Measurements from ENCODE around the gene CTIF.

CTIF gene

DNA sequence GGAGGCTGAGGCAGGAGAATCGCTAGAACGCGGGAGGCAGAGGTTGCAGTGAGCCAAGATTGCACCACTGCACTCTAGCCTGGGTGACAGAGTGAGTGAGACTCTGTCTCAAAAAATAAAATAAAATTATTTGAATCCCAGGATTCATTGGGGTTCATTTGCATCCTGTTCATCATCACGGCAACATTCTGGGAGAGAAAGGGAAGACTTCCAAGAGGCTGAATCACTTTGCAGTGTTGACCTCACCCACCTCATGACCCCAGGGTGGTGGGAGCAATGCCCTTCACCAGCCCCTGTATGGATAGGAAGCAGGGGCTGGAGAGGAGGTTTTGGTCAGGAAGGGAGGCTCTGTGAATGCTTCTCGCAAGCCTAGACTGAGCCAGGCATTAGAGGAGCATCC lies 195.6 kb downstream of the CTIF start:
- DNase-seq (ENCODE audit: low read depth): no peak

DNA sequence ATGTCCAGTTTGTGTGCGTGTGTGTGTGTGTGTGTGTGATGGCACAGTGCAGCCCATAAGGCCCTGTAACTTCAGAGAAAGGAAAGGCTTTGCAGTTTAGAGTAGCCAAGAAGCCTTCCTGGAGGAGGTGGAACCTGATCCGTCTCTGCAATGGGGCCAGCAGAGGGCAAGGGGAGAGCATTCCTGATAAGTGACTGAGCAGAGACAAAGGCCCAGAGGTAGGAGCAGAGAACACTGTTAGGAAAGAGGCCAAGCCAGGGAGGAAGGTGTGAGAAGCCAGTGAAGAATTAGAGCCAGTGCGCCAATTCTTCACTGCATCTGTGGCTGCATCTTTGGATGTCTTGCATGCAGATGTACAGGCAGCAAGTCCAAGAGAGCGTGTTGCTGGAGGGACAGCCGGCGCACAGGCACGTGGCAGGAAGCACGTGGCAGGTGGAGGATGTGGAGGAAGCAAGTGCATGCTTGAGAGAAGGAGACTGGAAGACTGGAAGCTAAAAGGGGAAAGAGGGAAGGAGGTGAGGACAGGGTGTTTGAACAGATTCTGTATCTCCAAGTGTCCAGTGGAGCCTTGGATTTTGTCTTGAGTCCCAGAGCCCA lies 196.3 kb downstream of the CTIF start:
- no peak for DNase-seq (ENCODE audit: low read depth)

DNA sequence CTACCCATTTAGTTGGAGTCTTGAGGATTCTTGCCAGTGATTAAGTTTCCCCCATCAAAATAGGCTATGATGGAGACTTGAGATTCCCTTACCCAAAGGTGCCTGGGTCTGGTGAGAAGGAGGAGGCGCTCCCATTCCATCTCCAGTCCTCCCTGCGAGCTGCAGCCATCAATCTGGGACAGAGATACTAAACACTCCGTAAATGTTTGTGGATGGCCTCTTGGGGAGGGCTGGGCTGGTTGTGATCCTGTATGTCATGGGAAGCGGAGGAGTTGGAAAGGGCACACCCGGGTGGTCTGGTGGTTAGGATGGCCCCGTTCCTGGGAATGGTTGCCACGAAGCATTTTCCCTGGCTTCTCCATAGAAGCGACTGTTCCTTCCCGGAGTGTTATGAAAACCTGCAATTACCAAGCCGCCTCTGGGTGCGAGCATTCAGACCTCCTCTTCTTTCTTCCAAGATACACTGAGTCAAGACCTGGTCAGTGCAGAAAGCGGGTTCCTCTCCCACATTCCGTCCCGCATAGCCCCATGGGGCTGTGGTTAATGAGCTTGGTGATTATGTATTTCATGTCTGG lies 196.9 kb downstream of the CTIF start:
- DNase-seq (ENCODE audit: low read depth): no peak

DNA sequence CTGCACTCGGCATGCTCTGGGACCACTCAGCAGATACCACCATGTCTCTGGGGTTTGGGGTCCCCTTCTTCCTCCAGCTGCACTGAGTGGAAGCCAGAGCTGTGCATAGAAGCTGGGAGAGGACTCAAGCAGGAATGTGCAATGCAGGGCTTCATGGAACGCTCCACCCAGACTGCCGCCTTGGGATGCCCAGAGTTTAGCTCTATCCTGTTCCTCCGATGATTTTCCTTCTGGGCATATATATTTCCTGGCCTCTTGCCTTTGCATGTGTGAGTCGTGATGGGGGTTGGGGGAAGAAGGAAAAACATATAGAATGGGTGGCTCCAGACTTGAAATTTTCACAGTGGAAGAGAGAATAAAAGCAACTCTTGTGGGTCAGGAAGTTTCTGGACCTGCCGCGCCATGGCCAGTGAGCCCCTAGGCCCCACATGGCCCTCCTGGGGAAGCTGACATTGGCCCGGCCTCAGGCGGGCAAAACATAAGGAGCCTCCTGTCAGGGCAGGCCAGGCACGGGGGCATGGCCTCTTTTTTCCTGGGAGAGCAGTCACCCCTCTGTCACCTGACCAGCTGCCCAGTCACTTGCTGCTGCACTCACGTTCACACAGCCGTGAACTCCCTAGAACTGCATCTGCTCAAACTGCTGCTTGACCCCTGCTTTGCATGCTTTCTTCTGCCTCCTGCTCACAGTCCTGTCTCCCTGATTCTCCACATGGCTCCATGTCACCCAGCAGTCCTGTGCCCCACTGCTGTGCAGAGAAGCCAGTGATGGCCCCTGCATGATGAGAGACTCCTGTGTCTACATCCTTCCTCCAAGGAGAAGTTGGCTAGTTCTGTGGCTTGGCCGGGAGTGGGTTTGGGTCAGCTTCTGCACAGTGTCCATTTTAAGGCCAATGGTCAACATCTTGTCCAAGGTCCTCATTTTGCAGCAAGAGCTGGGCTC lies 197.8 kb downstream of the CTIF start:
- no peak for DNase-seq (ENCODE audit: low read depth)

DNA sequence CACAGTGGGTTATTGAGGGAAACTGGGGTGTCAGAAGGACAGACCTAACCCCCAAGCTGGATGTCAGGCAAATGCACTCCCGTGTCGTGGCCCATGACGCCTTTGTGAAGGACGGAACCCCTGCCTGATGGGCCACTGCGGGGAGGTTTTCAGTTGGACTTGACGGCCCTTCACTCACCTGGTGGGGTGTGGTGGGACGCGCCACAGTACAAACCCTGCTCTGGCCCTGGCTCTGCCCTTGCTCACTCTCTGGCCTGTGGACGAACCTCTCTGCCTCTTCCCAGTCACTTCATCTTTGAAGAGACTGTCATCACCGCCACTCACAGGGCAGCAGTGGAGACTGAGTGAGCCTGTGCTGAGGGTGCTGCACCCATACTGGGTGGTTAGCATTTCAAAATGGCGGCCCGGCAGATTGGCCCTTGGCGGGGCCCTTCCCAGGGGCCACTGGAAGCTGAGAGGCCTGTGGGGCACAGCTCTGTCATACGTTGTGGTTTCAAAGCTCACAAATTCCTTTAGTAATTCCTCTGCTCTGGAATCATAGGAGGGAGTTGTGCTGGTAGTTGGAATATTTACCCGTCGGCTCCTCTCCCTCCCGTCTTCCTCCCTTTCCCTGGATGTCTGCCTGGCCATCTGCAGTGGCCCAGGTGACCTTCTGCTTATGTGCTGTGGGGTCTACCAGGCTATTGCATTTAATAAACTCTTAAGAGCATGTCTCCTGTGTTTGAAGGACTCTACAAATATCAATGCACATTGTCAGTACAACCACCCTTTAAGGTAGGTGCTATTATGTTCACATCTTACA lies 200.6 kb downstream of the CTIF start:
- DNase-seq (ENCODE audit: low read depth): no peak

DNA sequence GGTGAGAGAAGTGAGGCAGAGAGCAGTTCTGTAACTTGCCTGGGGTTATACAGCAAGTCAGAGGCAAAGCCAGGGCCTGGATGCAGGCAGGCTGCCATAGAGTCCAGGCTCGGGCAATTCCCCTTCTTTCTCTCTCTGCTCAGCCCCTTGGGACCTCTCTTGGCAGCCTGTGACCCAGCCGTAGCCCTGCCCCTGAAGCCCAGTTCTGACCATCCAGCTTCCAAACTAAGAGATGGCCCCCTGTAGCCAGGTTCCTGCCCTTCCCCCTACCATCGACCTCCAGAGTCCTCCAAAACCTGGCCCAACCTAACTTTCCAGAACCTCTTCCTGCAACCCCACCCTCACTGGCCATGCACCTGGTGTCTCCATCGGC lies 201.2 kb downstream of the CTIF start:
- no peak for DNase-seq (ENCODE audit: low read depth)

DNA sequence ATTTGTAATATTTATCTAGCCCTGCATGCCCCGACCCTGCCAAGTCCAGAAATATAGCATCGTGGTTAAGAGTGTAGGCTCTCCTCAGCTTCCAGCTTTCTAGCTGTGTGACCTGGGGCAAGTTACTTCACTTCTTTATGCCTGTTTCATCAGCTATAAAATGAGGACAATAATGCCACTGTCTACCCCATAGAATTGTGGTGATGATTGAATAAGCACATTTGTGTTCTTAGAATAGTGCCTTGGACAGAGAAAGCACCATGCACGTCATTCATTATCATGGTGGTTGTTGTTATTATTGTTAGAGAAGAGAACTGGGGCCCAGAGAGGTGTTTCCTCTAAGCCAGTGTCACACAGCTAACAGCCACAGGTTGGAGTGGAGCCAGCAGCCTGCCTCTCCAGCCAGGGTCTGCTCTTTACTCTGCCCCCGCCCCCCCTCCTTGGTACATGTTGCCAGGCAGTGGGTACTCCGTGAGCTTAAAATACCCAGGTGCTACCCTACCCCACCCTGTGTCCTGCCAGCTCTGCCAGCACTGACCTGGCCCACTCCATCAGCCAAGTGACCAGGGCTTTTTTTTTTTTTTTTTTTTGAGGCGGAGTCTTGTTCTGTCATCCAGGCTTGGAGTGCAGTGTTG lies 202.1 kb downstream of the CTIF start:
- no peak for DNase-seq (ENCODE audit: low read depth)

DNA sequence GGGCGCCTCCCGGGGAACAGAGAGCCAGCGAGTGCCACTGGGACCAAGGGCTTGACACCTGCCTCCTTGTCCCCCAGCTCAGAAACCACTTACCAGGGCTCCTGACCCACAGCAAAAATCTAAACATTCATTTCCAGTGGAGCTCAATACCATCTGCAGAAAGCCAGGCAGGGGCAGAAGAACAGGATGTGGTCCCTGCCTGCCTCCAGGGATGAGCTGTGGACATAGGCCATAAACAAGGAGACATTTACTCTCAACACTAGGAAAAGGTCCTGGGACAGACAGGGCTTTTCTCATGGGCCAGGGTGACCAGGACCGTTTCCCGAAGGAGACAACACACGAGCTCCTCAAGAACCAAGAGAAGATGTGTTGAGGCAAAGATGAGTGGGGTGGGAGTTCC lies 203.0 kb downstream of the CTIF start:
- no peak for DNase-seq (ENCODE audit: low read depth)

DNA sequence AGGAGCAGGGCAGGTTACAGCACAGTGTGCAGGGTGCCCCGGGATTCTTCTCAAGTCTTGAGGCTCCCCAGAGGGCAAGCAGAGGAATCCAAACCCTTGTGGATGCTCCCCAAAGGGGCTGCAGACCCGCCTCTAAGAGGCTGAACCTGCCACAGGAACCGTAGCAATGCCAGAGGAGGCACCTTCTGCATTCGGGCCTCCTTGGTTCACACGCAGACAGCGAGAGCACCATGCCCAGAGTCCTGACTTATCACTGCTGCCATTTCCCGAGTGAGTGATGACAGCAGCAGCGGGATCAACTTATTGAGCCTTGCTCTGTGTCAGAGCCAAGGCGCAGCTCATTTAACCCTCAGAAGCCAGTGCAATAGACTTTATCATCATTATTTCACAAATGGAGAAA lies 203.5 kb downstream of the CTIF start:
- DNase-seq (ENCODE audit: low read depth): no peak

DNA sequence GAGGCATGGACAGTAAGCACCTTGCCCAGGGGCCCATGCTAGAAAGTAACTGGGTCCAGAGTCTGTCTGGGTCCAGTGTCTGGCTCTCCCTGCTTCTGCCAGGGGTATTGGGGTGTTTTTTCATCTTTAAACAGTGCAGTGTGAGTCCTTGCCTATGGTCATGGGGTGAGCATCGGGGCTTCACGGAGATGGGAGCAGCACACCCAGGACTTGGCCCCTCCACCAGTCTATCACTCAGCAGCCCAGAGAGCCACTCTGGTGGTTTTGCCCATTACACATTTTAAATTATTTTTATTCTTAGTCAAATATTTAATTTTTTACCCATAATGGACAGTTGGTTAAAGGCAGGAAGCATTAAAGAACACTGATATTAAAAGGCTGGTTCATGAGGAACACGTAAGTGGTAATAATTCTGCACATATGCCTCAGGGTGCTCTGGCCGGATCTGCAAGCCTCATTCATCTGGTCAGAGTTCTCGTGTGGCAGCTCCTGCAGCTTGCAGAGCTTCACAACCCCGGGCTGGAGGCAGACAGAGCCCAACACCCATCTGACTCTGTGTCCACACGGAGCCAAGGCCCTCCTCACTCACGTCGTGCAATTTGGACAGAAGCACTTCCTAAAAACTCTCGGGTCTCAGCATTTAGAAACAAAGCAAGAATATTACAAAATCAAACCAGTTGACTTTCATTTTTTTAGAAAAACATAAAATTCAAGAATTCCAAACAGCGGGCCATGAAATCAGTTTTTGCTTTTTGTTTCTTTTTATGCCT lies 204.1 kb downstream of the CTIF start:
- no peak for DNase-seq (ENCODE audit: low read depth)

DNA sequence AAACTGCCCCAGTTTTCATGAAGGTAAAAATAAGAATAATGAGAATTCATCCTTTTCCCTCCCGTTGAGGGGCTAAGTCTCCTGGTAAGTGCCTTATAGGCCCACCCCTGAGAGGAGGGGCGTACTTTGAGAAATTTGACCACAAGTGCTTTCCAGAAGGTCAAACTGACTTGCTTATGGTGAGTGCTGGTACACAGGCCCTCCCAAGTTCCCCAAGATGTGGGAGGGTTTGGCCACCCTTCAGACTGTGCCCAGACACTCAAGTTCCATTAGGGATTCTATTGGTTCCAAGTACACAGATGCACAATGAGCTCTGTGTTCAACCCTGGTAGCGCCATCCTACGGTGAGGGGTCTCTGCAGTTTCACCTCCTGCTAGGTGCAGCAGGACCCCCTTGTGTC lies 205.1 kb downstream of the CTIF start:
- DNase-seq (ENCODE audit: low read depth): no peak

DNA sequence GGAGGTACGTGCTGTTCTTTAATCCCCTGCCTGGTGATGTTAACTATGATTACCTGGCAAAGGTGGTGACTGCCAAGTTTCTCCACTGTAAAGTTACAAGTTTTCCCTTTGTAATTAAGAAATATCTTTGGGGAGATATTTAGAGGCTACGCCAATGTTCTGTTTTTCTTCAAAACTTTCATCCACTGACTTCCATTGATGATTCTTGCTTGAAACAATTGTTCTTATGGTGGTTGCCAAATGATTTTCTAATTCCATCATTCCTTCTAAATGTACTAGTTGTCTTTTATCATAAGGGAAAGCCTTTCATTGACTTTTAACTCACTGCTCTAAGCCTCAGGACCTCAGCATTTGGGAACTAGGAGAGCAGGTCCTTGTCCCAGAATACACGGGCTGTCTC lies 206.5 kb downstream of the CTIF start:
- no peak for DNase-seq (ENCODE audit: low read depth)

DNA sequence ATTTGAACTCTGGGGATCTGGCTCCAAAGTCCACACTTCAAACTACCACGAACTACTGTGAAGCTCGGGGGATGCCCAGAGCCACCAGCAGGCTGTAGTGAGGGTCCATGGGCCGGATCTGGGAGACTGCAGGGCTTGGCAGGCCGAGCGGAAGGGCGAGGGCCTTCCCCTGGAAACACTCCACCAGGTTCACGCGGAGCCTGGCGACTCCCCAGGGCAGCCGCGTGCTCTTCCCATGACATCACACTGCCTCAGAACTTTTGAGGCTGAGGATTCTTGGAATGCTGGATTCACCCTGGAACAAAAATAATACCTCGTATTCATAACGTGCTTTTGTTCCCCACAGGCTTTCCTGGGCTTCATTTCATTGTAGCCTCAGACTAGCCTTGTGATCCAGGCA lies 210.9 kb downstream of the CTIF start:
- no peak for DNase-seq (ENCODE audit: low read depth)

DNA sequence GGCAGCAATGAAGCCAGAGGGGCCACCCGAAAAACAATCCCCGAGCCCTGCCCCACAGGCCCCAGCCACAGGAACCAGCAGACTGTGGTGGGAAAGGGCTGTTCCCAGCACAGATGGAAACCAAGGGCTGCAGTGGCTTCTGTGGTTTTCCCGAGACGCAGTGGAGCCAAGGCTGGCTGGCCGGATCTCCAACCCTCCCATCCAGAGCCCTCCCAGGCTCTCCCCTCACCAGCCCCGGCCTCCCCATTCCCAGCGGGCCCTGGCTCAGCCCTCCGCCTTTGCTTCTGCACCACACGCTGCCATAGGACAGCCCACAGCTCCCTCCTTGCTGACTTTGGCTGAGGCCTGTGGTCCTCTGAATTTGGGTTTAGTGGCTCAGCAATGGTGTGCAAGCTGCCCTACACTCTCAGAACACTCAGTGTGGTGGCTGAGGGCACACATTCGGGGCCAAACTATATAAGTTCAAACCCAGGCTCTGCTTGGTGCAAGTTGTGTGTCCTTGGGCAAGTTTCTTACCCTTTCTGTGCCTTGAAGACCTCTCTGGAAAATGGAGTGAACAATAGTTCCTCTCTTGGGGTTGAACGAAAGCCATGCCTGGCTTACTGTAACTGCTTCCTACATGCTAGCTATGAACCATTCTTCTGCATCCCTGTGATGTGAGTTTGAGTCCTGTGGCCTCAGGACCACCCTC lies 211.8 kb downstream of the CTIF start:
- no peak for DNase-seq (ENCODE audit: low read depth)

DNA sequence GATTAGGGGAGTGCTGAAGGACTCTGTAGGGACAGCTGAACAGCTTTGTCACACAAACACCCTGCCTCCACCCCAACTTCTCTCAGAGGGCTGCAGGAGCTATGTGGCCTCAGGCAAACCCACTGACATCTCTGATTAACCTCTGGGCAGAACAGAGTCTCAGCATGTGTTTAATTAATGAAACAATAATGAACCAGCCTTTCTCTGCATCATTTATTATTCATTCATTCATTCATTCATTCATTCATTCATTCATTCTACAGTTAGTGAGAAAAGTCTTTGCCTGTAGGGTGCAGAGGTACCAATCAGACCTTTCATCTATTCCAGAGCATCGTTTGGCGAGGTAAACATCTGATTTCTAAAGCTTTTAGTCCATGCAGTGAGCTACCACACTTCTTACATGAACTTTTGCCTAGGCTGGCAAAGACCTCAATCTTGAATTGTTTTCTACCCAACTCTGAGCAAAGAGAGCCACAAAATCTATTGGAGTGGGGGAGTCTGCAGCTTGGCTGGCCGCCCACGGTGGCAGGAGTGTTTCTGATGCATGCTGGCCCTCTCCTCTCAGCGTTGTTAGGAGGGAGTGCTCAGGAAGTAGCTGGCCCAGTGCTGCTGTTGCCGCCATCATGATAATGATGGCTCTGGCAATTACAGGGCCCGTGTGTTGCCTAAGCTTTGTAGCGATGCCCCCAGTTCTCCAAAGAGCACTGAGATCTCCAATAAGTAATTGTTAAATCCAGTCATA lies 213.1 kb downstream of the CTIF start:
- no peak for DNase-seq (ENCODE audit: low read depth)

DNA sequence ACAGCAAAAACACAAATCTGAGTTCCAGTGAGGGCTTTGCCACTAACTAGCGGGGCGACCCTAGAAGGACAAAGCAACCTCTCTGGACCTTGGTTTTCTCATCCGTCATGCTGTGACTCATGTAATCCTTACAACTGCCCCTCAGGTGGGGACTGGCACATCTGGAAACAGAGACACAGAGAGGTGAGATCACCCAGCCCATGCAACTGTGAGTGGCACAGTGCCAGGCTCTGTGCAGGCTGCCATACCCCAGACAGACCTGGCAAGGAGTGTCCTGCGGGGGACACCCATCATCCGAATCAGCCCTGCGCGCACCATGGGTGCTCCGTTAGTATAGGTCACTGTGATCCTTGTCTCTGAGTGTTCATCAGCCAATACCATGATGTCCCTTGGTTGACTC lies 213.6 kb downstream of the CTIF start:
- DNase-seq (ENCODE audit: low read depth): no peak

DNA sequence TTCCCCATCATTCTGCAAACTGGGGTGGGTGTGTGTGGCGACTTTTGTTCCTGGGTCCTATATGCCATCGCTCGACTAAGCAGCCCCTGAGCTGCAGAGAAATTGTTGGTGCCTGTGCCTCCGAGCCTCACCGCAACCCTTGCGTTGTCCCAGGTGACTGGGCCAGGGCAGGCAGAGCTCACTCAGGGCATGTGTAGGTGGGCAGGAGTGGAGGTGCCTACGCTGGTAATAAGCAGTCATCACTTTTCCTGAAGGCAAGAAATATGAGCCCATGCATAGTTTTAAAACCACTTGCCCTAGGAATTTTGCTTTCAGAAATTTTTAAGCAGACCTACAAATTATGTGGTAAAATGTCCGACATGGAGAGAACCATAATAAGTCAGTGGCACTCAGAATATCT lies 214.1 kb downstream of the CTIF start:
- no peak for DNase-seq (ENCODE audit: low read depth)

DNA sequence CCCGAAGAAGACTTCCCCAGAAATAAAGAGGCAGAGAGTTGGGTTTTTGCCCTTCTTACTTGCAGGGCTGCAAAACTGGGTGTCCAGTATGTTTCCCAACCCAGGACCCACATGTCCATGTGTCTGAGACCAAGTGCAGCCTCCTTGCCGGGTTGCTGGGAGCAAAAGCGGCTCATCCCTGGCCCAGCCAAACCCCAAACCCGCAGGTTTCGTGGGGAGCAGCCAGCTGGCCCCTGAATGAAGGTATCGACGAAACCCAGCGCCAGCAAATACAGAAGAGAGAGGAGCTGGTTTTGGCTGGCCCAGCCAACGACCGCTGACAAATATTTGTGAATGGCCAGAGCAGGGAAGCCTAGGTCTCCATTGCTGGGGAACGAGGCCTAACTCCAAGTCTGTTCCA lies 214.9 kb downstream of the CTIF start:
- DNase-seq (ENCODE audit: low read depth): no peak

DNA sequence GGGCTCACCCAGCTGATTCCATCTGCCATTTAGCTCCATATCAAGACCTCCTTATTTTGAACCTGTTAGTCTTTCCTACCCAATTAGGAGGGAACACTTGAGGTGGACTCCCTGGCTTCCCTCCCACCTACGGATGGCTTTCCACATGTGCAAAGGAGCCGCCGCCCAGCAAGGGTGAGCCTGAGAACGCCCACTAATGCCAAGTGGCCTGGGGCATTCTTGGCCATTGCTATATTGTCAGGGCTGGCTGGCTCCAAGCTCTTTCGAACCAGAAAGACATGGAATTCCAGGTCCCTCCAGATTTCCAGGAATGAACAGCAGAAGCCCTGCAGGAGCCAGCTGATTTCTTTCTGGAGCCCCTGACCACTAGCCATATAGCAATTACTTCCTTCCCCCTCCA lies 215.7 kb downstream of the CTIF start:
- no peak for DNase-seq (ENCODE audit: low read depth)

DNA sequence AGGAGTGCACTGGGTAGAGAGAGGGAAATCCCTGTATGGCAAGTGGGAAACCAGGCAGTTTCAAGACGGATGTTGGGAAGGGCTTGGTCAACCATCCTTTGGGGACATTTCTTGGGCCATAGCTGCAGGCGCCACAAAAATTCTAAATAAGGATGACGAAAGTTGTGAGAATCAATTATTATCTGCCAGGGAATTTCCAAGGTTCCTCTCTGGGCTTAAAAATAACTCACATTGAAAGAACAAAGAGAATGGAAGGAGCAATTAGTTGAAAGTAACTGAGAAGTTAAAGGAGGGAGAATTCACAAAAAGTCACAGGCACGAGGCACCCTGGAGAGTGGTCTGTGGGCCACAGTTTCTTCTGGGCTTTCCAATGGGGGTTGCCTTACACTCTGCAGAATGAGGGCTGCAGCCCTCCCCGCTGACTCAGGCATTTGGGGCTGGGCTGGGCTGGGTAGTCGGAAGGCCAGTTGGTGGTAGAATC lies 216.2 kb downstream of the CTIF start:
- DNase-seq (ENCODE audit: low read depth): no peak

Measured in stimulated activated CD8-positive, alpha-beta memory T cell treated with anti-CD3 and anti-CD28 coated beads, Interleukin-15, amount 100 ng/mL, for 24 hours (primary cell).